Stimulated activated CD4-positive, alpha-beta T cell treated with anti-CD3 and anti-CD28 coated beads, TNF-alpha, amount 100 ng/mL, for 24 hours (primary cell): ENCODE measurements around the gene POP7.

Source experiments
- DNase-seq, 3 experiments: peaks; one replicate each; pipeline ENCODE4 v3.0.0-alpha.2; 2020; ENCODE audit warnings: low read depth in 3 of 3

Gene POP7

DNA sequence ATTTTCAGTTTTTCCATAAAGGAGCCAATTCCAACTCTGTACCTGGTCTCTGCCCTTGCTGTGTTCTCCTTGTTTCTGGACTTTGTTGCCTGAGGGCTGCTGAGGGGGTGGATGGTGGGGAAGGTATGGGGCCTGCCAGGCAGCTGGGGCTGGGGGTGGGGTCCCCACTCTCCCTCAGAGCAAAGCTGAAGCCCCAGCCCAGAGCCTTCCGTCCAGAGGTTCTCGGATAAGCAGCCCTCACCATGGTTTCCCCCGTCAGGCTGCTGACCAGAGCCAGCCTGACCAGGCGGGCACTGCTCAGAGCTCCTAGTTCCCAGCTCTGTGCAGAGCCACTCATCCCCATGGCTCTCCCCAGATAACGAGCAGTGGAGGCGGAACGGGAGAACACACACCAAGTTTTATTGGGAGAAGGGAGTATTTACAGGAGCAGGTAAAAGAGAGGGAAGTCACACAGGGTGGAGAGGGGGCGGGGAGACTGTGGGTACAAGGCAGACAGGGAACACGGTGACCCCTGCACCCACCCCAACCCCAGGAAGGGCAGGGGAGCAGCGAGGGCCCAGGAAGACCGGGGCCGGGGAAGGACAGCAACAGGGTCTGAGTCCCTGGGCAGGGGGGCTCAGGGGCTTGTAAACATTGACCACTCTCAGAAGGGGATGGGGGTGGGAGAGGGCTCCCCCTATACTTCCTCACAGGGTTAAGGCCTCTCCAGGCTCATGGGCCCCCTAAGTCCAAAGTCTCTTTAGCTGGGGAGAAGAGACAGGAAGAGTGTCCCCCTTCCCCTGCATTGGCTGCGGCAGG, 26.6 kb upstream of the POP7 start:
- DNase-seq = no peak

DNA sequence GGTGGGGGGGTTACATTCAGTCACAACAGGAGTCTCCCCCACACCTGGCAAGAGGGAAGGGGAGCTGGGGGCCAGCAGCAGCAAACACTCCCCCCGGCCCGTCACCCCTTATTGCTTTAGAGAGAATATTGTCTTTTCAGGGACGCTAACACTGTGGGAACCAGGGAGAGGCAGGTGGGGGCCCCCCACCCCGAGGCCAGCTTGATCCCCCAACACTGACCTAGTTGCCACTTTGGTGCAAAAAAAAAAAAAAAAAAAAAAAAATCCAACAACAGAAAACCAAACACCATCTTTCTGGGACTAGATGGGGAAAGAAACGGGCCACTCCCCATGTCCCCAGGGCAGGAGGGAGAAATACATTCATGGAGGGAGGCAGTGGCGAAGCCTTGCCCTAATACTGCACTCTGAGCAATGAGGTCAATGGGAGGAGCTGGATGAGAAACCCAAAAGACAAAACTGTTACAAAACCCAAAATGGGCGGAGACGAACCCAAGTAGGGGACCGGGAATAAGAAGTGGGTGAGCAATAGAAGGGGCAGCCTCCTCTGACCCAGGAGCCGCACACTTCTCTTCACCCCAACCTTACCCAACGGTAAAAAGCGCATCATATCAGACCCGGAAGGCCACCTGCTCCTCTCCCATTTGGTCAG, 25.9 kb upstream of the POP7 start:
- DNase-seq = no peak

DNA sequence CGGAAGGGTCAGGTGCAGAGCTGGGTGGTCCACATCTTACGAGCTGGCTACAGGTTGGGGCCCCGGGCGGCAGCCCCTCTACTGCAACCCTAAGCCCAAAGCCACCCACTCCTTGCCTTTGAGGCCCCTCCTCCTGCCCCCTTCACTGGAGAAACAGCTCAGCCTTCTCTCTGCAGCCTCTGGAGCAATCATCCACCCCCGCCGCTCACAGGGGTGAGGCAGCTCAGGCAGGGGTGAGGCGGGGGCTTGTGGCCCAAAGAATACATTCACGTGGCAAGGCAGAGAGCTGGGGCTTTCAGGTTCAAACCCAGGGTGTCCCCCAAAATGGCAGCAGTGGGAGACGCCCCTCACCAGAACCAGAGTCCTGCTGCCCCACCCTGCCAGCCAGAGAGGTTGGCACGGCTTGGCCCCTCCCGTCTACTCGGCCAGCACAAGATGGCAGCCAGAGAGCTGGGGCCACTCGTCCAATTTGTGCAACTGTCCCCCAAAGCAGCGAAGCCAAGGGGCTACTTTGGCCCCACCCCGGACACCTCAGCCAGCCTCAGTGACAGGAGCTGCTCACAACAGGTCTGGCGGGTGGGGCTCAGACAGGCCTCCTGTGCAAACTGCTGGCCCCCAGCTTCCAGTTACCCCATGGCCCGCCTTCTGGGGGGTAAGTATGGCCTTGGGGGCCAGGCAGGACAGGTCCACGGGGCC, 25.2 kb upstream of the POP7 start:
- no peak for DNase-seq

DNA sequence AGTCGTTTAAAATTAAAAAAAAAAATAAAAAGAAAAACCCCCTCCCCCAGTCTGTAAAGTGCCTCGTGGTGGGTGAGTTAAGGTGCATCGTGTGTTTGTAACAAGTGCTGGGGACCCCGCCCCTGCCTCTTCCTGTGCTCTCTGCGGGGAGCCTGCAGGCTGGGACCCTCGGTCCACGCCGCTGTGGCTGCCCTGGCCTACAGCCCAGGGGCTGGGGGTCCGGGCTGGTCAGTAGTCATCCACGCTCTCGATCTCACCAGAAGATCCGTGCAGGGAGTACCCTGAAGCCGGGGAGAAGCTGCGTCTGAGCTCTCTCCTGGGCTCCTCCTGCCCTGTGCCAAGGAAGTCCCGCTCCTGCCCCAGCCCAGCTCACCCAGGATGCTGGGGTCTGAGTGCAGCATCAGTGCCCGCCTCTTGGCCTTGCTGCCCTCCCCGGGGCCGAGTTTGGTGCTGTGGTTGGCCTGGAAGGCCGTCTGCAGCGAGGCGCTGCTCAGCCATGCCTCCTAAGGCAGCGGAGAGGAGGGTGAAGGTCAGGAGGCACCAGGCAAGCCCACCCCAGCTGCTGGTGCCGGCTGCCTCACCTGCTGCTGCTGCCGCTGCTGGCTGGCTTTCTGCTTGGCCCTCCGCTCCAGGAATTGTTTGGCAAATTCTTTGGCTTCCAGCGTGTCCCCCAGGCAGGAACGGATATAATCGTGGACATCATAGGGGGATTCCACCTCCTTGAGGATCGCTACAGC, 24.3 kb upstream of the POP7 start:
- no peak for DNase-seq

DNA sequence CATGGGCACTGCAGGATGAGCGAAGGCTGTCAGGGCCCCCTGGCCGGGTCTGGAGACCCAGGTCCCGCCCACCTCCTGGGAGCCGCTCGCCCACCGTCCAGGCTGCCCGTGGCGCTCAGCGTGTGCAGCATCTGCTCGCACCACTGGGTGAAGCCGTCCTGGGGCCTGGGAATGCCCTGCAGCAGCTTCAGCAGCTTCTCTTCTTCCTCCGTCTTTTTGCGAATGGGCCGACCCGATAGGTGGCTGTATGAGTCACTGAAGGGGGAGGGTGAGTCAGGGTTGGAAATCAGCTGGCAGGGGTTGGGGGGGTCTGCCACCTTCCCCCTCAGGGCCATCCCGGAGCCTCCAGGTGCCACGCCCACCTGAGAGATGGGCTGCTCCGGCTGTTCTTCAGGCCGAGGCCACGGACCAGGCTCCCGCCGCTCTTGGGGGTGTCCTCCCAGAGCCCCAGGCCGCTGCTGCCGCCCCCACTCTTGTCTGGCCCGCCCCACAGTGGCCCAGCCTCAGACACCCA, 23.6 kb upstream of the POP7 start:
- no peak for DNase-seq

DNA sequence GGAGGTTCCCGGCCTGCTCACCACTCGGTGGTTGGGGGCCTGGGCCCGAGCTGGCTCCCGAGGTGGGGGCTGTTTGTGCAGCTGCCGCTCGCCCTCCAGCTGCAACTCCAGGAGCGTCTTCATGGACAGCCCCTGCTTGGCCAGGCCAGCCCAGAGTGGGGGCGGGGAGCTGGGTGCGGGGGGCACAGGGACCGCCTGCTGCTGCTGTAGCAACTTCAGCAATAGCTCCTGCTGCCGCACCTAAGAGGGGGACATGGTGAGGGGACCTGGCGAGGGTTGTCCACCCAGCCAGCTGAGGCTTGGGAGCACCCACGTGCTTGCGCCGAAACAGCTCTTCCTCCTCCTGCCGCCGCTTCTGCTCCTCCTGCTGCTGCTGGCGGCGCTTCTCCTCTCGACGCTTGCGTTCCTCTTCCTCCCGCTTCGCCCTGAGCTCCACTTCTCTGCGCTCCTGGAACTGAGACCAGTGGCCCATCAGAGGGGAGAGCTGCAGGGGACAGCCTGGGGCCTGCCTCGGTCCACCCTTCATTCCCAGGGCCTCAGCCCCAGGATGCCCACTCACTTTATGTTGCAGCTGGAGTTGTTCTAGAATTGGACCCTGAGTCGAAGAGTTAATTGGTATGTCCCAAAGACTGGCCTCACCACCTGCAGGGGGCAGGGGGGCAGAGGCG, 22.8 kb upstream of the POP7 start:
- DNase-seq = no peak

DNA sequence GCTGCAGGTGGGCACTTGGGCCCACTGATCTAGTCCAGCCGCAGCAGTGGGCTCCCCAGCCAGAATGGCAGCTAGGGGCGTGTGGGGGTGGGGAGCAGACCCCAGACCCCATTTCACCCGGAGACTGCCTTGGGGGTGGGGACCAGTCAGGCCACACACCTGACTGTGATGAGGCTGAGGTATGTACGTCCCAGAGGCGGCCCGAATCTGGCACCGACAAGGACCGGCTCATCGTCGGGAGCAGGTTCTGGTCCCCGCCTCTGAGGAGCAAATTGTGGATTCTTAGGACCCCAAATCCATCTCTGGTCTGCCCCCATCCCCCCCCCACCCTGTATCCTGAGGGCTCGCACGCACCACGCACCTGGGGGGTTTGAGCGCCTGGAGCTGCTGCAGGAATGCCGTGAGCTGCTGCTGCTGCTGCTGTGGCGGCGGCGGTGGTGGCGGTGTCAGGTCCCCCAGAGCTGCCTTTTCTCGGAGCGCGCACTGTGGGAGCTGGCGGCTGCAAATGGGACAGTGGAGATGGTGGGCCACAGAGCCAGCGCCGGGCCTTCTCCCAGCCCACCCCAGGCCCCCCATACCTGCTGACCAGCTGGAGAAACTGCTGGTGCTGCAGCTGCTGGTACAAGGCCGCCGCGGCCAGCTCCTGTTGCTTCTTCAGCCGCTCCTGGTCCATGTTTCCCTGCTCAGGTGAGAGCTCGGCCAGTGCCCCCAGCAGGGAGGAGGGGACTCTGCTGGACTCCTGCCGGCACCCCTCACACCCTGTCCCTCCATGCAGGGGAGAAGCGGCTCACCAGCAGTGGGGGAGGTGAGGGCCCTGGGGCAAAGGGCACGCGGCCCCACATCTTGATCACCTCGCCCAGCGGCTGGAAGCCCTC, 22.0 kb upstream of the POP7 start:
- DNase-seq = no peak

DNA sequence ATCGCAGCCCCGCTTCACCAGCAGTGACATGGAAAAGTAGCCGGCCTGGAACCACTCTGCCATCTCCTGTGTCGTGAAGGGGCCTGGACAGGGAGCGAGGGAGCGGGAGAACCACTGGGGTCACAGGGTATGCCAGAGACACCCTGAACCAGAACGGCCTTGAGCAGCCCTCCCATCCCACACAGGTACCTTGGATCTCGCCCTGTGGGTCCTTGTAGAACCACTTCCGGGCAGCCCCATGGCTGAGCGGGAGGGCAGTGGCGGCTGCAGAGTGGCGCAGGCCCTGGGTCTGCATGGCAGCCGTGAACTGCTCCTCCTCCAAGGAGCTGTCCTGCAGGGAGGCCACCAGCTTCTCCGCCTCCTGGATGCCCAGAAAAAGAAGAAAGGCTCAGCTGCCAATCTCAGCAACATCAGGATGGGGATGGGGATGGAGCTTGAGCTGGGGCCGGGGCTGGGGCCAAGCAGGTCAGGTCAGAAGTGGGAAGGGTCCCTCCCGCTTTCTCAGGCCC, 21.3 kb upstream of the POP7 start:
- no peak for DNase-seq

DNA sequence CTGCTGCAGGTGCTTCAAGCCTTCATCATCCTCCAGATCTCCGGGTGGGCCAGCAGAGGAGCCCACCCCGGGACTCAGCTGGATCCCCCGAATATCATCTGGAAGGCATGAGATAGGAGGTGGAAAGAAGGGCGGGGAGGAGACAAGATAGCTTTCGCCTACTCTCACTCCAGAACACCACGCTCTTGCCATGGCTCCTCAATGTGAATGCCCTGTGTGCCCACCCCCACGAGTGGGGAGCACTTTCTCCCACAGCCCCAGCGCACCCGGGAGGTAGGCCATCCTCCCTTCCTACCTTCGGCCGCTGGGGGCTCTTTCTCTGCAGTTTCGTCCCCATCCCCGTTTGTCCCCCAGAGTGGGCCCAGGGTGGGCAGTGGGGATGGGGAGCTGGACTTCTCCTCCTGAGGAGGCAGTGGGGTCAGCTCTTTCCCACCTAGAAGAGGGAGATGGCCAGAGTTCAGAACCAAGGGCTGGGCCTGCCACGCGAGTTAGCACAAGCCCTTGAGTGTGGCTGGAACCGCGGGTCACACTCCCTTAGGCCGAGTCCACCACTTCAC, 20.8 kb upstream of the POP7 start:
- DNase-seq = no peak

DNA sequence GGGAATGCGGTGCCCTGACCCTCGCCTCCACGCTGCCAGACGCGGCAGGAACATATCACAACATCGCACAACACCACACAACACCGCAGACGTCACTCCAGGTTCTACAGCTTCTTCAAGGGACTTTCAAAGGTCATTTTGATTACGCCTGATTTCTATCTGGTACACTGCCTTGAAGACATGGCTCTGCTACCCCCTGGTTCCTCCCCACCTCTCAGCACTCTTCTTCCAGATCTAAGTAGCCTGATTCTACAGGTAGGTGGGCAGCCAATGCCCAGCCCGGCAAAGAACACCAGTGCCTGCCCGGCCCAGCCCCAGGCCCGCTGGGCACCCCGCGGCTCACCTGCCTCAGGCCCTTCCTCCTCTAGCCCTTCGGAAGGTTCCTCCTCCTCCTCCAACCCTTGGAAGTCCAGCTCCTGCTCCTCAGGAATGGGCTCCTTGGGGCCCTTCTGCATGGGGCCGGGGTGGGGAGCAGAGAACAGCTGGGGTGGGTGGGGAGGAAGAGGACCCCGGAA, 20.2 kb upstream of the POP7 start:
- no peak for DNase-seq

DNA sequence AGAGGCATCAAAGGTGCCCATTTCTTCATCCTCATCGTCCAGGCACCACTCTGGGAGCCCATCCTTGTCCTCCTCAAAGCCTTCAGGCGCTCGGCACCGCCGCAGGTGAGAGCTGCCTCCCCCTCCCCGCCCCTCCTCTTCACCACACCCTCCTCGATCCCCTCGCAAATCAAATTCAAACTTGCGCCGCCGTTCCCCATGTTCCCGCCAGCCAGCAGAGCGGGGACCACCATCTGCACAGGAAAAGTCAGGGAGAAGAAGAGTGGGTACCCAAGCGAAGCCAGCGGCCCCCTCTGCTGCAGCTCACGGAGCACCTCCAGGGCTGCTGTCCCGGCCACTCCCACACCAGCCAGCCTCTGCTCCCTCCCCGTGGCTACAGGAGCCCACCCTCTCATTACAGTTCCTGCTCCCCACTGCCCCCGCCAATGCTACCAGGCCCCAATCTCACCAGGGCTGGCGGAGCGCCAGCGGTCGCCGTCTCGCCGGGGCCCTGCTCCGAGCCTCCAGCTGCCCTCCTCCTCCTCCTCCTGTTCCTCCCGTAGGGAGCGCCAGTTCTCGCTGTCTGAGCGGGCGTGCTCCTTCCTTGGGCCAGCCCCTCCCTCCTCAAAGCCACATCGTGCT, 19.6 kb upstream of the POP7 start:
- no peak for DNase-seq

DNA sequence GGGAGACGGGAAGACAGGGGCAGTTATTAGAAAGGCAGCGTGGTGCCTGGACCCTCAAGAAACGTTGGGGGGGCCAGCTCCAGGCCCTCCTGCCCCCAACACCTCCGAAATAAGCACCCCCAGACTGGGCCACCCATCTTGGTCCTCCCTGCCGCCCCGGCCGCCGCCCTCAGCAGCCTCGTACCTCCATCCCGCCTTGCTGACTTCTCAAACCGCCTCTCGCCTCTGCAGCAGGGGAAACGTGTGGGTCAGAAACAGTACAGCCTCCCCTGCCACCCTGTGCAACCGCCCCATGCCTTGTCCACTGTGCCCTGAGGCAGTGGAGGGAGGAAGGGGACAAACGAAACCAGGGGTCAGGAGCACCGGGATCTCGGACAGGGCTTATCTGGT, 19.1 kb upstream of the POP7 start:
- DNase-seq = no peak

DNA sequence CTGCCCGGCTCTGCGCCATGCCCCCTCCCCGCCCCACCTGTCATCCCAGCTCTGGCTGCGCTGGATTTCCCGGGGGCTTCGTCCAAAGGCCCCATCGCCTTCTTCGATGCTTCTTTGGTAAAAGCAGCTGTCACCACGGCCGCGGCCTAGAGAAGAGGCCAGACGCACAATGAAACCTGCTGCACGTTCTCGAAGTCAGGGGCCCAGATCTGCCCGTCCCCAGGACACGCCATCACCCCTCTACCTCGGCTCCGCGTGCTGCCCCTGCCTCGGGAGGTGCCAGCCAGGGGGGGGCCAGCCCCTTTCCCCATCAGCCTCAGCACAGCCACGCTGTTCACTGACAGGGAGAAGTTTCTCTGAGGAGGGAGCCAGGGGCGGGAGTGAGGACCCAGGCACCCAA, 18.7 kb upstream of the POP7 start:
- no peak for DNase-seq

DNA sequence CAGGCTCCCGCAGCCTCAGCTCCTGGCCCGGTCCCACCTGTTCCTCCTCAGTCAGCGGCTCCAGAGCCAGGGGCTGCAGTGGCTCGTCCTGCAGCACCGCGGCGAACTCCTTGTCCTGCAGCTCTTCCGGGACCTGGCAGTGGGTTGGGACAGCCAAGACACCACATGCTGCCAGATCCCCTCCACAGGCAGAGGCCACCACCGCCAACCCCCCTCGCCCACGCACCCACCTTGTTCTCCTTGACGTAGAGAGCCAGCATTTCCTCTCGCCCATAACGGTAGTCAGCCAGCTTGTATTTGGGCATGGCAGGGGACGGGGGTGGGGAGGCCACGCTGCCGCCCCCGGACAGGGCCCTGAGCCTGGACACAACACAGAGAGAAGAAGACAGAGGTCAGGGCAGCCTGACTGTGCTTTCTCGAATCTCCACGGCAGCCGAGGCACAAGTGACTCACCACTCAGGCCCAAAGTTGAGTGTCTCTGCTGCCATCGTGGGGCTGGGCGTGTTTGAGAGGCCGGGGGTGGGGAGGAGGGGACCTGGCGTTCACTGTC, 18.1 kb upstream of the POP7 start:
- no peak for DNase-seq

DNA sequence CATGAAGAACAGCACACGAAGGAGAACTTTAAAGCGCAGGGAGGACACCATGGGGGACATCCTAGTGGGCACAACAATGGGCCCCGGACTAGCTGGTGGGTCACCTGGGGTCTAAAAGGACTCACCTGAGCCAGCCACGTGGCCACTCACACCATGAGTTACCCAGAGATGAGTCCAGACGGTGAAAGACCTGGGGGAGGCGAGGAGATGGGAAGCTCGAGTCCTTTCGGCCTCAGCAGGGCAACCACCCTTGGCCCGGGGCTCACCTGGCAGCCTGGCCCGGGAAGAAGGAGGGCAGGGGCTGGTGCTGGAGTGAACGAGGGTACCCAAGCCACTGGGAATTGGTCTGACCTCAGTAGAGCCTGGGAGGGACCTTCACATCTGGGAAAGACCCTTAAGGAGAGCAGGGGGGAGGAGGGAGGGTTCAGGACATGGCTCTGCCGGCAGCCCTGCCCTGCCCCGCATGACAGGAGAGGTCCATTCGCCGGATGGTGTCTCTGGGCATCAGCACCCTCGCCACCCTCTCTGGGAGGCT, 17.5 kb upstream of the POP7 start:
- DNase-seq = no peak

DNA sequence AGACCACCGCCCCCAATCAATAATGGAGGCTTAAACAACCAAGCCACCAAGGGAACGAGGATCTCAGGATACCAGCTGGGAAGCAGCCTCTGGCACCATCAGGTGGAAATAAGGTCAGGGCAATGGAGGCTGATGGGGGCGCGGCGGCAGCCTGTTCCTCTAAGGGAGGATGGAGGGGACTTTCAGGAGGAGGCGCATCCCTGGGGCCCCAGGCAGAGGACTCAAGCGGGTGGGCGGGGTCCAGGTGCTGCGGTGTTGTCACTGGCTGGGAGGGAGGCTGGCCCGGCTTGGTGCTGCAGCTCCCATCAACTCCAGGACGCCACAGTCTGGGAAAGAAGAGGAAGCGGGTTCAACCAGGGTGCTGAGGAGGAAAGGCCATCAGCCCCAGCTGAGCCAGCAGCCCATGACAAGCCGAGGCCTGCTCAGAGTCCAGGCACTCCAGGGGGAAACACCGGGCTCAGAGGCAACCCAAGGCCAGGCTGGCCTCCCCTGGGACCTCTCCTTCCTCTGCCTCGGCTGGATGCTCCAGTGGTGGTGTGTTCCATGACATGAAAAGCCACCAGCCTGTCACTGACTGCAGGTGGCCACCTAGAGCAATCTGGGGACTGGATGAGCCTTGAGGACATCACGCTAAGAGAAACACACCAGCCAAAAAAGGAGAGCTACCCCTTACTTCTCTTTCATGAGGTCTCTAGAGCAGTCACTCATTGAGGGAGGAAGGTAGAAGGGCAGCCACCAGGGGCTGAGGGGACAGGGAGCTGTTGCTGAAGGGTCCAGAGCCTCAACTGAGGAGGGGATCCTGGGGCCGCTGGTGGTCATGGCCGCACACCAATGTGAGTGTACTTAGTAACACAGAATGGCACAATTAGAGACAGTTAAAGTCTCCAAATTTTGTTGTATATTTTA, 16.4 kb upstream of the POP7 start:
- DNase-seq = no peak

DNA sequence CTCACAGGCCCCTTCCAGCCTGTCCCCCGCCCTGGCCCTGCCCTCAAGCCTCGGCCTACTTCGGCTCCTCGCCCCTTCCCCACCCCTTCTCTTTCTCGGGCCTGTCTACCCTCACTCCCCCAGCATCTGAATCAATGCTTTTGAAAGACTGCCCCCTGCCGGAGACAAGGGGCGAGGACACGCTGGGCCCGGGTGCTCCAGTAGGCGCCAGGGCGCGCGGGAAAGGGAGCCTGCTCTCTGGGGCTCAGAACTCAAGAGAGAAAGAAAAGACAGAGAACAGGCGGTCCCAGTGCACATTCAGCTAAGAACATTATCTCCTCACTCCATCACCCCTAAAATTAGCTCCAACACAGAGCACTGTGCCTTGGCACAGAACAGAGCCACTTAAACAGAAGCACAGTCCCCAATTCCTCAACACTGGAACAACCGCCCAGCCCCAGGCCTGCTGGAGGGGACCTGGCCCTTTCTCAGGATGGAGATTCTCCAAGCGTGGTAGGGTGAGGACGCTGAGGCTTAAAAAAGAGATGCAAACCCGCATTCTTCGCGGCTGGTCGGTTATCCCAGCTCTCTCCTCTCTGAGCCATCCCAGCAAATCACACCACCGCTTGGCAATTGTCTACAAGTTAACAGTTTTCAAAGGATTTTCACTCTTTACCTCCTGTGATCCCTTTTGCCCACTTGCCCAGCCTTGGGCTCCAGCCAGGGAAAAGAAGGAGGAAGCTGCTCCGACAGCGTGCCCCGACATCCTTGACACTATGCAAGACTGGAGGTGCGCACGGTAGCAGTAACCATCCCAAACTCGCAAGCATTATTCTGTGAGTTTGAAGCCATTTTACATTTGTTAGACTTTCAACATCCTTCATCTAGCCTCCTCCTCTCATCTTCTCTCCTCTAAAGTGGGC, 14.0 kb upstream of the POP7 start:
- DNase-seq = peak; percentile 69 to 82 (median 77)
